Skeletal muscle cell (primary cell): ENCODE data around the gene RPS6KA4.
"Not testable (repeated sequence)": the region's sequence is repeated elsewhere in the genome, so short reads cannot be mapped to it uniquely, and the experiment has no call there.

Source experiments
- DNase-seq: peaks from one replicate; pipeline ENCODE4 v3.0.0-alpha.2; 2010; ENCODE audit warnings: low read depth
- H3K4me3 ChIP-seq: 2 replicates; pipeline ENCODE4 v1.5.1; 2011; ENCODE audit warnings: low read depth, mild to moderate bottlenecking, control low read depth, low read length, moderate library complexity

RPS6KA4 gene

DNA sequence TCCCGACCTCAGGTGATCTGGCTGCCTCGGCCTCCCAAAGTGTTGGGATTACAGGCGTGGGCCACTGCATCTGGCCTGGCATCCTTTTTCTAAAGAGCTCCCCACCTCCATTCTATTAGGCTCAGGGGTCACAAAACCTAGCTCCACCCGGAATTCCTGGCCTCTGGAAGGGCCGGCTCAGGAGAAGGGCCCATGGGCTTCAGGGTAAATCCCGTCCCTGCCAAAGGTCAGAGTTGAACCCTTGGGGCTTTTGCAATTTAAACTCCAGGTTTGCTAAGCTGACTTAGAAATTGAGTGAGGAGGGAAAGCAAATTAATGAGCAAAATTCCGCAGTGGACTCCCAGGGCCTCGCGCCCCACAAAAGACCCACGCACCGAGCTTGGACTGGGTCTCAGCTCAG lies 48.3 kb downstream of the RPS6KA4 start:
- no peak for DNase-seq
- H3K4me3 ChIP-seq, result no peak overlapping the region

DNA sequence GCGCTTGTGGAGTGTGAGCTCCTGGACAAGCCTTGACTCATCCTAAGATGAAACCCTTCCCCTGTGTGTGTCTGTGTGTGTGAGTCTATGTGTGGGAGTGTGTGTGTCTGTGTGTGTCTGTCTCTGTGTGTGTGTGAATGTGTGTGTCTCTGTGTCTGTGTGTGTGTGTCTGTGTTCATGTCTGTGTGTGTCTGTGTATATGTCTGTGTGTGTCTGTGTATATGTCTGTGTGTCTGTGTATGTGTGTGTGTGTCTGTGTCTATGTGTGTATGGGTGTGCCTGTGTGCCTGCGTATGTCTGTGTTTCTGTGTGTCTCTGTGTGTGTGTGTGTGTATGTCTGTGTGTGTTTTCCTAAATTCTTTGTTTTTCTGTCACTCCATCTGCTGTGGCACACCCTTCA lies 48.7 kb downstream of the RPS6KA4 start:
- no peak for DNase-seq

DNA sequence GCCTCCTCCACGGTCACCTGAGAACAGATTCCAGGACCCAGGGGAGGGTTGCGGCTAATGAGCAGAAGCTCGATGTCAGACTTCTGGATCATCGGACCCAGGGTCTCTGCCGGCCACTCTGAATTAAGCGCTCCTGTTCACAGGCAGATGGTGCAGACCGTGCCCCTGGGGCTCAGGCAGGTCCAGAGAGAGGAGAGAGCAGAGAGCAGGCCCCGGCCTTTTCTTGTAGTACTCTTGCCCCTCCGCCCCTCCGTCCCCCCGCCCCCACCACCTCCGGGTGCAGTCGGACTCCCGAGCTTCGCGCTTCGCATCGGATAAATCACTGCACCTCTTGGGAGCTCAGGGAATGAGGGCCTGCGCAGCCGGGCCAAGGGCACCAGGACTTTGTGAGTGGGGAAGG lies 50.3 kb downstream of the RPS6KA4 start:
- no peak for DNase-seq
- H3K4me3 ChIP-seq, result no peak overlapping the region

More for the DNA sequence above, 48.7 kb downstream of the RPS6KA4 start:
- H3K4me3 ChIP-seq, result no peak overlapping the region

DNA sequence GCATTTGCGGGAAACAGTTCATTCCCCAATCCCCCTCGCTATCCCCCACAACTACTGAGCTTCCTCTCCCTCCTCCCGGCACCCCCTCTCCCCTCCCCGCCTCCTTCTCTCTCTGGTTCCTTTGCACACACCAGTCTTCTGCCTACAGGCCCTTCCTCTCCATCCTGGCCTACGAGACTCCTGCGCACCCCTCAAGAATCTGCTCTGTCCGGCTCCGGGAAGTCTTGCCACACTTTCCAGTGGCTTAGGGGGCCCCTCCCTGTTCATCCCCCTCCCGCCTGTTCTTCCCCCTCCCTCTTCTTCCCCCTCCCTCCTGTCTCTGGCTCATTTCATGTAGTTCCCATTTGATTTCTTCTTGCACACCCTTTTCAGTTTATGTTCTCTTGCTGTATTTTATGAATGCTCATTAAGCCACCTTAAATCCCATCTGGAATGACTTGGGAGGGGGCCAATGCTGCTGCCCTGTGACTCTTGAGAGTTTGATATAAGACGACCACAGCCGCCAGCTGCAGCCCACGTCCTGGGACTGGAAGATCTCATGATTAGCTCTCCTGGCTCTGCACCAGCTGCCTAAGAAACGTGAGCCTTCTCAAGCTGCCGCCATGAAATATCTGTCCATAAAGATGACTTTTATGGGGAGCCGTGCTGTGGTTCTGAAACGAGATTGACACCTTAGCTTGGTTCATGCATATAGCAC lies 50.9 kb downstream of the RPS6KA4 start:
- H3K4me3 ChIP-seq, result no peak overlapping the region
- DNase-seq, result peak; percentile 36

DNA sequence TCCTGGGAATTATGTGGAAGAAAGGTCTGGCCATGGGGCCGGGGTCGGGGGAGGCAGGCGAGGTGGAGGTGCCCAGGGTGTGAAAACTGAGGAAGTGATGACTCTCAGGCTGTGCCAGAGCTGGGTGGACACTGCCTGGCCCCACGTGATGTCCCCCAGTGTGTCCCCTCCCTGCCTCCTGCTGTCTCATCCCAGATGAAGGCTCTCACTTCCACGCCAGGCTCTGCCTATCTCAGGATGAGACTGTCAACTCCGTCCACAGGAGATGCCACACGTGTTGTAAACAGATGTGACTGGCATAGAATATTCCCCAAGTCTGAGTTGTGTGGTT lies 51.4 kb downstream of the RPS6KA4 start:
- no peak overlapping the region for H3K4me3 ChIP-seq
- DNase-seq, result no peak

DNA sequence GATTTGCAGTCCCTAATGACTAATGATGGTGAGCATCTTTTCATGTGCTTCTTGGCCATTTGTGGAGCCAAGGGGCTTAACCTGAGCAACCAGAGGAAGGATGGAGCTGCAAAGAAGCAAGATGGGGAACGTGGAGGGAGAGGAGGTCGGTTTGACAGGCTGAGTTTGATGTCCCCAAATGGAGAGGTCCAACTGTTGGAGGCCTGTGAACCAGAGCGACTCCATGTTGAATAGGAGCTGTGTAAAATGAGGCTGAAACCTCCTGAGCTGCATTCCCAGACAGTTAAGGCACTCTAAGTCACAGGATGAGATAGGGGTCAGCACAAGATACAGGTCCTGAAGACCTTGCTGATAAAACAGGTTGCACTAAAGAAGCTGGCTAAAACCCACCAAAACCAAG lies 54.5 kb downstream of the RPS6KA4 start:
- DNase-seq, result no peak
- H3K4me3 ChIP-seq, result no peak overlapping the region

DNA sequence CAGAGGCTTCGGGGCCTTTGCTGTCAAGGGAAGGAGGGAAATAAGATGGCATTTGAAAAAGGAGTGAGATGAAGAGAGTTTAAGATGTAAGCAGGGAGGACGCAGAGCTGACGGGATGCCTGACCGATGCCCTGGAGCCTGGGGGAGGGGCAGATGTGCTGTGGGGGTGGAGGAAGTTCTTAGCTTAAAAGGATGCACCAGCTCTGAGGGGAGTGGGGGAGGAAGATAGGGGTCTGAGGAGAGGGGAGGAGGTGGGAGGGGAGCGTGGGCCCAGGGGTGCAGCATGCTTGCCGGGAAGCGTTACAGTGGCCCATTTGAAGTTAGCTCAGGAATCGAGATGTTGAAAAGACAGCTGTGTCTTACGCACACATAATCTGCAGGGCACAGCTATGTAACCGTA lies 56.3 kb downstream of the RPS6KA4 start:
- H3K4me3 ChIP-seq, result no peak overlapping the region
- DNase-seq, result no peak

DNA sequence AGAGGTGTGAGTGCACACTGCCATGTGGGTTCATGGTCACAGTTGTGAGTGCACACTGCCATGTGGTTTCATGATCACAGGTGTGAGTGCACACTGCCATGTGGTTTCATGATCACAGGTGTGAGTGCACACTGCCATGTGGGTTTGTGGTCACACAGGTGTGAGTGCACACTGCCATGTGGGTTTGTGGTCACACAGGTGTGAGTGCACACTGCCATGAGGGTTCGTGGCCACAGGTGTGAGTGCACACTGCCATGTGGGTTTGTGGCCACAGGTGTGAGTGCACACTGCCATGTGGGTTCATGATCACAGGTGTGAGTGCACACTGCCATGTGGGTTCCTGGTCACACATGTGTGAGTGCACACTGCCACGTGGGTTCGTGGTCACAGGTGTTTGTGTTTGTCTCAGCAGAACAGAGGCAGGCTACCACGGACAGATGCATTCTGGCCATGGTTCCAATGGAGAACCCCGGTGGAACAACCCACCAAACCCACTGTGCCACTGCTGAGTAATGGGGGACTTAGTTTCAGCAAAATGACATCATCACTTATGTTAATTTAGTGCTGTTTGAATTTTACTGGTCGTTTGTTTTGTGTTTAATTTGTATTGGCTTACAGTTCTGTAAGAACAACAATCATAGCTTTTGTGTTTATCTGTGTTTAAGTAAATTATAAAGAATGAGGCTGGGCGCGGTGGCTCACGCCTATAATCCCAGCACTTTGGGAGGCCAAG lies 57.2 kb downstream of the RPS6KA4 start:
- H3K4me3 ChIP-seq, result no peak overlapping the region
- DNase-seq, result no peak

DNA sequence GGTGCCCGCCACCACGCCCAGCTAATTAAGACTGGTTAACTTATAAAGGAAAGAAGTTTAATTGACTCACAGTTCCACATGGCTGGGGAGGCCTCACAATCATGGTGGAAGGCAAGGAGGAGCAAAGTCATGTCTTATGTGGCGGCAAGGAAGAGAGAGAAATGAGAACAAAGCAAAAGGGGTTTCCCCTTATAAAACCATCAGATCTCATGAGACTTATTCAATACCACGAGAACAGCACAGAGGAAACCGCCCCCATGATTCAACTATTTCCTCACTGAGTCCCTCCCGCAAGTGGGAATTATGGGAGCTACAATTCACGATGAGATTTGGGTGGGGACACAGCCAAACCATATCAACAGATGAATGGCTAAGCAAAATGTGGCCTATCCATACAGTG lies 59.3 kb downstream of the RPS6KA4 start:
- not testable (repeated sequence) for DNase-seq, H3K4me3 ChIP-seq

DNA sequence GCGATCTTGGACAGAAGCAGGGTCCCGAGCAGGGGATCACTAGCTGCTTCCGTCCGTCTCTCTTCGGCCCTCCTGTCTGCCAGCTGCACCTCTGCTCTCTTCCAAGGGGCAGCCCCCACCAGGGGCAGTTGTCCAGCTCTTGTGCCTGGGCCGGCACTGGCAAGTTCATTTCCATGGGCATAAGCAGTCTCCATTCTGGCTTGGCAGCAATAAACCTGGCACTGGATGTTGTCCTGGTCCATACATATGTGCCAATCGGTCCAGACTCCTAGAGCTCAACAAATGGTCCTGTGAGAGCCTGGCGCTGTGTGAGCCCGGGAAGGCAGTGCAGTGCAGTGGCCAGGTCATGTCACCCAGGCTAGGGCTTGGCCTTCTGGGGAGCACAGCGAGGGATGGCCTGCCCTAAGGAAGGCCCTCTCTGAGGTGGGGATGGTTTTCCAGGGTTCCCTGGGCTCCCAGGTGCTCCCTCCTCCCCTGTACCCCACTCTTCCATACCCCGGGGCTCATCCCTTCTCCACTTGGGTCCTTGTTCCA lies 60.4 kb downstream of the RPS6KA4 start:
- H3K4me3 ChIP-seq, result no peak overlapping the region
- no peak for DNase-seq

DNA sequence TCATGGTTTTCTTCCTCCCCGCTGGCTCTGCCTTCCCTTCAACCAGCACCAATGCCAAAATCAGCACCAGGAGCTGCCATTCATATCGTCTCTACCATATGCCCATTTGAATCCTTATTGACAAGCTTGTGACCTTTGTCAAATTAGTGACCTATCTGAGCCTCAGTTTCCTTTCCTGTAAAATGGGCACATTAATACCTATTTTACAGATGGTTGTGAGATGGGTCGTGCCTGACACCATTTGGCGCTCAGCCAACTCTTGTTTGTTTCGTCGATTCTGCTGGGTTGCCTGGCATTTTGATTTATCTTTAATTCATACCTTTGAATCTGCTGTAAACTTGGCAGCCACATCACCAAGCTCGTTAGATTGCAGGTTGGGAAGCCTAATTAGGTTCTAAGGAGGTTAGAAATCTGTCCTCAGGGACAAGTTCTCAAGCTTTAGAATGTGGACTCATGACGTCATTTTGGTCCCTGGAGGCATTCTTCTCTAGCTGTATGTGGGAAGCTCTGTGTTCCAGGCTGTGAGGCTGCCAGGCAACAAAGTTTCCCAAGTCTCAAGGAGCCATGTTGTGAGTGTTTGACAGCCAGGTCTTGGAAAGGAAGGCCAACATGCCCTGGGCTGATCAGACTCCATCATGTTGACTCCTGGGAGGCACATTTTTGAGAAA lies 61.0 kb downstream of the RPS6KA4 start:
- H3K4me3 ChIP-seq, result no peak overlapping the region
- DNase-seq, result peak; percentile 49
